Glutamatergic neuron (in vitro differentiated cells): ENCODE results near the gene TRDN. TPM values are rescaled to one million over a fixed set of nuclear protein-coding genes. Genes with fewer than 3 reads are reported as not detected.

Experiments
- DNase-seq: peaks from one replicate; pipeline ENCODE4 v3.0.0; 2022
- H3K27ac Mint-ChIP-seq: one replicate; pipeline ENCODE4 v1.8.0; 2020; ENCODE audit warnings: mild to moderate bottlenecking, mixed read lengths, inconsistent platforms; ENCODE audit not compliant: unreplicated experiment
- H3K27me3 Mint-ChIP-seq: one replicate; pipeline ENCODE4 v1.8.0; 2020; ENCODE audit warnings: mild to moderate bottlenecking, moderate library complexity, mixed read lengths, inconsistent platforms; ENCODE audit not compliant: unreplicated experiment
- H3K36me3 Mint-ChIP-seq: one replicate; pipeline ENCODE4 v1.8.0; 2020; ENCODE audit warnings: mild to moderate bottlenecking, mixed read lengths, inconsistent platforms; ENCODE audit not compliant: unreplicated experiment
- H3K4me1 Mint-ChIP-seq: one replicate; pipeline ENCODE4 v1.8.0; 2020; ENCODE audit warnings: mild to moderate bottlenecking, low read depth, mixed read lengths, inconsistent platforms; ENCODE audit not compliant: unreplicated experiment
- H3K4me3 Mint-ChIP-seq: one replicate; pipeline ENCODE4 v1.8.0; 2020; ENCODE audit warnings: mild to moderate bottlenecking, mixed read lengths, inconsistent platforms; ENCODE audit not compliant: unreplicated experiment
- H3K9me3 Mint-ChIP-seq: one replicate; pipeline ENCODE4 v1.8.0; 2020; ENCODE audit warnings: mild to moderate bottlenecking, moderate library complexity, mixed read lengths, inconsistent platforms; ENCODE audit not compliant: unreplicated experiment
- CTCF ChIP-seq: fragments of 200-600 bp; sonication (generic); IDR thresholded peaks from one replicate; pipeline ENCODE4 v1.5.0; 2021; ENCODE audit not compliant: partially characterized antibody, unreplicated experiment
- total RNA-seq: library from RNA; stranded (reverse); fragmentation: NEBNext Ultra II Directional; extraction: Animal tissue kit (Norgen Biotek cat#: 25700); gene quantifications from one replicate; pipeline ENCODE4 v1.2.1, GENCODE V29; 2021; ENCODE audit not compliant: unreplicated experiment

TRDN gene
- total RNA-seq, 1 donor from 2014 or later, result not detected

GRCh38 chr6:123224077-123224476 lies 412.7 kb downstream of the TRDN start:
- DNase-seq, result no peak
- H3K36me3 Mint-ChIP-seq, result no peaks in the 10 kb centered on the region
- TF ChIP-seq CTCF, result no peak
- no peak overlapping the region for H3K27ac Mint-ChIP-seq
- H3K9me3 Mint-ChIP-seq, result no peaks in the 10 kb centered on the region
- H3K4me3 Mint-ChIP-seq, result no peak overlapping the region
- H3K27me3 Mint-ChIP-seq, result no peaks in the 10 kb centered on the region
- no peaks in the 10 kb centered on the region for H3K4me1 Mint-ChIP-seq

GRCh38 chr6:123223461-123223860 lies 413.3 kb downstream of the TRDN start:
- Mint-ChIP-seq H3K36me3 (no peaks in the 10 kb centered on the region), H3K4me1 (no peaks in the 10 kb centered on the region), H3K27me3 (no peaks in the 10 kb centered on the region), H3K9me3 (no peaks in the 10 kb centered on the region), H3K4me3 (no peak overlapping the region), H3K27ac (no peak overlapping the region)
- DNase-seq, result no peak
- no peak for TF ChIP-seq CTCF

GRCh38 chr6:123215211-123215610 lies 421.5 kb downstream of the TRDN start:
- Mint-ChIP-seq H3K36me3 (no peaks in the 10 kb centered on the region), H3K27ac (no peak overlapping the region), H3K27me3 (peaks cover 2% of the 10 kb centered on the region), H3K4me1 (no peaks in the 10 kb centered on the region), H3K9me3 (no peaks in the 10 kb centered on the region), H3K4me3 (no peak overlapping the region)
- no peak for DNase-seq
- no peak for TF ChIP-seq CTCF

- Mint-ChIP-seq H3K4me1 (no peaks in the 10 kb centered on the region), H3K36me3 (no peaks in the 10 kb centered on the region), H3K27me3 (peaks cover 2% of the 10 kb centered on the region), H3K27ac (no peak overlapping the region), H3K4me3 (no peak overlapping the region), H3K9me3 (no peaks in the 10 kb centered on the region)
- no peak for TF ChIP-seq CTCF
- no peak for DNase-seq
Measured at GRCh38 chr6:123214433-123214832, 422.3 kb downstream of the TRDN start.

GRCh38 chr6:123213921-123214320 lies 422.8 kb downstream of the TRDN start:
- Mint-ChIP-seq H3K4me1 (no peaks in the 10 kb centered on the region), H3K9me3 (no peaks in the 10 kb centered on the region), H3K4me3 (no peak overlapping the region), H3K27ac (no peak overlapping the region), H3K27me3 (peaks cover 2% of the 10 kb centered on the region), H3K36me3 (no peaks in the 10 kb centered on the region)
- DNase-seq, result no peak
- no peak for TF ChIP-seq CTCF
